K562 (cell line): Measurements from ENCODE around the gene FAR2. TPM values are rescaled to one million over a fixed set of nuclear protein-coding genes. Genes with fewer than 3 reads are reported as not detected.

Source experiments
- ATAC-seq: fragments of 200-7000 bp; cut with Tn5 transposase; 3 replicates; pipeline ENCODE4 v1.9.1; 2020; ENCODE audit warnings: moderate library complexity
- BruUV-seq: library from RNA; stranded (reverse); fragments of 400-500 nt; replicated peaks from 2 replicates; lab custom pipeline; 2021; lab: Mats Ljungman, UMichigan
- CTCF ChIA-PET: fragments of 300-600 bp; formaldehyde crosslinking; extraction: SDS; loops from one replicate; lab custom pipeline; 2021; ENCODE audit warnings: low intra/inter-chr PET ratio; lab: Yijun Ruan, JAX
- POLR2A ChIA-PET: fragments of 300-600, 350-650 bp; sonication (Branson Sonifier 250); formaldehyde crosslinking; extraction: SDS; loops from one replicate; lab custom pipeline; 2021; ENCODE audit warnings: antibody characterized with exemption, inconsistent platforms; lab: Yijun Ruan, JAX
- DNase-seq, 4 experiments: peaks; one replicate each; pipeline versions ENCODE4 v3.0.0 to v3.0.0-alpha.2; 2011 to 2018; ENCODE audit warnings: low spot score in 3 of 4, mixed read lengths in 3 of 4; ENCODE audit errors: extremely low read depth in 1 of 4
- FAIRE-seq: peaks from 2 replicates; lab custom pipeline; 2011; peaks lifted over from hg19 to GRCh38; lab: Jason Lieb, UNC
- H2AFZ ChIP-seq: 2 replicates; pipeline ENCODE4 v1.6.0; 2011; ENCODE audit warnings: low read depth, low read length, control low read depth, inconsistent platforms
- H3K27ac ChIP-seq: fragments of 200-600 bp; 3 replicates; pipeline ENCODE4 v1.8.0; 2011; ENCODE audit warnings: low read depth, mild to moderate bottlenecking, control low read depth, inconsistent platforms, low read length, moderate library complexity, mixed read lengths; ENCODE audit errors: extremely low read depth
- H3K27me3 ChIP-seq, 2 experiments: fragments of 300-600 bp in 1 of 2; 2 replicates in 1 of 2; 3 replicates in 1 of 2; pipeline versions ENCODE4 v1.6.0 to v1.8.0; 2011; ENCODE audit warnings: inconsistent platforms in 2 of 2, low read length in 2 of 2, mild to moderate bottlenecking in 1 of 2, mixed read lengths in 1 of 2, moderate library complexity in 1 of 2; ENCODE audit not compliant: control insufficient read depth in 2 of 2, insufficient read depth in 2 of 2
- H3K36me3 ChIP-seq: fragments of 300-600 bp; 3 replicates; pipeline ENCODE4 v1.8.0; 2011; ENCODE audit warnings: mild to moderate bottlenecking, low read length, inconsistent platforms; ENCODE audit not compliant: control insufficient read depth, insufficient read depth
- H3K4me1 ChIP-seq, 2 experiments: fragments of 200-600 bp in 1 of 2; replicated peaks in 1 of 2; 2 replicates in 1 of 2; 3 replicates in 1 of 2; pipeline versions ENCODE4 v1.5.1 to v1.8.0; 2011; ENCODE audit warnings: inconsistent platforms in 2 of 2, low read length in 2 of 2, mild to moderate bottlenecking in 1 of 2, mixed read lengths in 1 of 2, moderate library complexity in 1 of 2; ENCODE audit not compliant: control insufficient read depth in 2 of 2, insufficient read depth in 2 of 2
- H3K4me2 ChIP-seq: 2 replicates; pipeline ENCODE4 v1.6.1; 2011; ENCODE audit warnings: low read length, control low read depth, inconsistent platforms, mixed read lengths; ENCODE audit not compliant: insufficient read depth
- H3K4me3 ChIP-seq: fragments of 200-600 bp; sonication (generic), shearing (Covaris generic); 2 replicates; pipeline ENCODE4 v1.5.1; 2016; ENCODE audit warnings: control low read depth, inconsistent platforms
- H3K79me2 ChIP-seq: fragments of 200-600 bp; 3 replicates; pipeline ENCODE4 v1.8.0; 2011; ENCODE audit warnings: low read length, inconsistent platforms; ENCODE audit not compliant: control insufficient read depth, insufficient read depth
- H3K9ac ChIP-seq, 2 experiments: 2 replicates each; pipeline versions ENCODE4 v1.6.0 to v1.6.1; 2011; ENCODE audit warnings: low read depth in 2 of 2, low read length in 2 of 2, control low read depth in 1 of 2, inconsistent platforms in 1 of 2, mild to moderate bottlenecking in 1 of 2, mixed read lengths in 1 of 2; ENCODE audit not compliant: insufficient read depth in 1 of 2
- H3K9me1 ChIP-seq: one replicate; pipeline ENCODE4 v1.6.0; 2011; ENCODE audit warnings: inconsistent platforms, mild to moderate bottlenecking, low read length, moderate library complexity; ENCODE audit not compliant: control insufficient read depth, insufficient read depth
- H3K9me3 ChIP-seq: replicated peaks from 2 replicates; pipeline ENCODE4 v1.5.1; 2011; ENCODE audit warnings: low read depth, low read length, inconsistent platforms; ENCODE audit not compliant: control insufficient read depth, insufficient read depth
- H4K20me1 ChIP-seq: replicated peaks from 2 replicates; pipeline ENCODE4 v1.6.1; 2011; ENCODE audit warnings: low read length, inconsistent platforms, mixed read lengths; ENCODE audit not compliant: control insufficient read depth, insufficient read depth
- CEBPB ChIP-seq: fragments of 450-650 bp; IDR thresholded peaks from 2 replicates; pipeline ENCODE4 v1.6.1; 2016; ENCODE audit warnings: missing genetic modification characterization, missing compliant biosample characterization
- CTBP1 ChIP-seq: fragments of 450-650 bp; IDR thresholded peaks from 2 replicates; pipeline ENCODE4 v1.6.1; 2016; ENCODE audit warnings: borderline replicate concordance
- CTCF ChIP-seq, 3 experiments: IDR thresholded peaks in 2 of 3; conservative IDR thresholded peaks in 1 of 3; 2 replicates each; pipeline ENCODE4 v1.5.1; 2011 to 2012; ENCODE audit warnings: low read length in 3 of 3, mild to moderate bottlenecking in 3 of 3, control low read depth in 2 of 3, improper control_type of control experiment in 1 of 3, inconsistent platforms in 1 of 3, low read depth in 1 of 3, mixed read lengths in 1 of 3, moderate library complexity in 1 of 3; ENCODE audit not compliant: insufficient read depth in 2 of 3
- CXXC5 ChIP-seq: fragments of 250-450 bp; sonication (Bioruptor Pico); IDR thresholded peaks from 2 replicates; pipeline ENCODE4 v1.8.0; 2022; ENCODE audit warnings: inconsistent platforms, mild to moderate bottlenecking, moderate library complexity
- EGR1 ChIP-seq: fragments of 450-650 bp; conservative IDR thresholded peaks from 2 replicates; pipeline ENCODE4 v1.6.1; 2017; ENCODE audit warnings: mild to moderate bottlenecking
- L3MBTL2 ChIP-seq: fragments of 450-650 bp; IDR thresholded peaks from 2 replicates; pipeline ENCODE4 v1.6.1; 2016; ENCODE audit warnings: mild to moderate bottlenecking, moderate library complexity
- MAFG ChIP-seq: fragments of 450-650 bp; conservative IDR thresholded peaks from 2 replicates; pipeline ENCODE4 v1.6.1; 2016; ENCODE audit warnings: missing genetic modification characterization, missing compliant biosample characterization
- POU5F1 ChIP-seq: fragments of 150-350 bp; IDR thresholded peaks from 2 replicates; pipeline ENCODE4 v1.6.1; 2014; ENCODE audit warnings: borderline replicate concordance, low read length, low read depth, mild to moderate bottlenecking; ENCODE audit not compliant: partially characterized antibody
- REST ChIP-seq, 2 experiments: fragments of 450-650 bp; formaldehyde crosslinking in 1 of 2; IDR thresholded peaks; 2 replicates each; pipeline versions ENCODE4 v1.4.0 to v1.6.1; 2014 to 2020; ENCODE audit warnings: mild to moderate bottlenecking in 2 of 2, borderline replicate concordance in 1 of 2, low read depth in 1 of 2
- TRIM24 ChIP-seq, 2 experiments: fragments of 450-650 bp; IDR thresholded peaks; 2 replicates each; pipeline ENCODE4 v1.6.1; 2016
- ZNF175 ChIP-seq: fragments of 200-800 bp; sonication (Bioruptor generic); IDR thresholded peaks from 2 replicates; pipeline ENCODE4 v1.6.1; 2016; ENCODE audit warnings: low read depth, mild to moderate bottlenecking, missing genetic modification characterization, missing compliant biosample characterization
- WGBS: fragments of 100-300 bp; shearing (Covaris generic); methylation state at CpG from one replicate; pipeline ENCODE4 v1.1.6; 2016; ENCODE audit warnings: low coverage, mixed read lengths; ENCODE audit not compliant: insufficient coverage; ENCODE audit errors: missing lambda C conversion rate; 5-methylcytosine and 5-hydroxymethylcytosine counted together
- in situ Hi-C: fragments of 300-500 bp; cut with MboI; formaldehyde crosslinking; loops from 4 replicates; pipeline ENCODE4 v1.15.0; 2018; ENCODE audit warnings: inconsistent platforms, mixed read lengths
- intact Hi-C: fragments of 100-400 bp; cut with micrococcal nuclease; formaldehyde crosslinking; loops from 2 replicates; pipeline ENCODE4 v1.14.2; 2022
- polyA plus RNA-seq, 8 experiments: library from polyadenylated mRNA; depleted of rRNA in 4 of 8; stranded (reverse) in 5 of 8; unstranded in 3 of 8; fragments of >200 nt; fragmentation: Nextera tagmentation in 2 of 8; fragmentation: Illumina TruSeq in 1 of 8; extraction: Ambion mirVana in 2 of 8; extraction: Trizol in 1 of 8; gene quantifications; 2 replicates each; pipeline versions ENCODE4 v1.2.1 to v1.2.3, GENCODE V29; 2011 to 2014; ENCODE audit warnings: inconsistent platforms in 1 of 8, missing spikeins in 1 of 8
- total RNA-seq, 7 experiments: library from RNA; depleted of rRNA in 6 of 7; stranded (reverse); fragments of >200 nt in 6 of 7; fragmentation: Illumina TruSeq in 2 of 7; extraction: Trizol in 2 of 7; gene quantifications; 2 replicates each; pipeline versions ENCODE4 v1.2.1 to v1.2.3, GENCODE V29; 2011 to 2021; ENCODE audit warnings: low replicate concordance in 1 of 7

The FAR2 gene
- total and polyA plus RNA-seq, 9 of the 15 experiments (the other 6 are each of a cell fraction or from before 2014, with no cell fraction given), result 5.0 to 13.4 (median 8.5) TPM

- ChIA-PET POLR2A (interaction anchor here (1.3 kb wide), 1 partner anchor 11 kb away, joined by 3 read pairs; no protein-coding TSS in a partner anchor), CTCF (no interaction called here)
- Histone ChIP-seq H3K79me2 (no peaks in the 10 kb centered on the region), H3K9me3 (no peaks in the 10 kb centered on the region), H3K27ac (no peak overlapping the region), H3K4me1 (peaks cover 0 to 8% of the 10 kb centered on the region in 2 experiments; a peak in 2 of 5 replicates), H3K36me3 (no peaks in the 10 kb centered on the region), H3K4me2 (no peak overlapping the region), H4K20me1 (no peaks in the 10 kb centered on the region), H3K4me3 (no peak overlapping the region), H2AFZ (peak overlapping the region; percentile 55; the same call in 1 of the 2 replicates), H3K27me3 (no peaks in the 10 kb centered on the region), H3K9me1 (no peaks in the 10 kb centered on the region), H3K9ac (no peak overlapping the region)
- BruUV-seq, result no TSS peak
- intact Hi-C loops, result no loop called here
- peak; percentile 72 for ATAC-seq
- 27% methylated on average over 7 of the region's 7 CpGs for WGBS
- in situ Hi-C loops, result no loop called here
- DNase-seq, result peak in 1 of 4 experiments; percentile 25
- peak; percentile 19 for FAIRE-seq
- TF ChIP-seq EGR1 (peak; percentile 43), MAFG (tag) (no peak), POU5F1 (no peak), CTCF (IDR thresholded peaks at IDR 0.05 in 2 of 3, conservative IDR thresholded peaks at IDR 0.05 in 1 of 3; ENCODE audit: insufficient read depth in 2 of 3, low read depth in 1 of 3, low read length in 3 of 3) (peak in 1 of 3 experiments; percentile 5; a peak in 1 of 6 replicates), L3MBTL2 (no peak), CTBP1 (no peak), CEBPB (tag) (peak; percentile 51), CXXC5 (CRISPR knock-in tag) (no peak), ZNF175 (CRISPR knock-in tag) (0 out of 2 replicates have a peak, but pooled peaks have one; percentile 27), TRIM24 (IDR thresholded peaks at IDR 0.05) (no peak), REST (IDR thresholded peaks at IDR 0.05; ENCODE audit: borderline replicate concordance) (no peak), REST (CRISPR knock-in tag; IDR thresholded peaks at IDR 0.05; ENCODE audit: low read depth) (no peak)
These were observed 92.9 kb downstream of the FAR2 start for GRCh38 chr12:29241821-29242591.
